ENCODE data around the gene DNAAF8.

DNA sequence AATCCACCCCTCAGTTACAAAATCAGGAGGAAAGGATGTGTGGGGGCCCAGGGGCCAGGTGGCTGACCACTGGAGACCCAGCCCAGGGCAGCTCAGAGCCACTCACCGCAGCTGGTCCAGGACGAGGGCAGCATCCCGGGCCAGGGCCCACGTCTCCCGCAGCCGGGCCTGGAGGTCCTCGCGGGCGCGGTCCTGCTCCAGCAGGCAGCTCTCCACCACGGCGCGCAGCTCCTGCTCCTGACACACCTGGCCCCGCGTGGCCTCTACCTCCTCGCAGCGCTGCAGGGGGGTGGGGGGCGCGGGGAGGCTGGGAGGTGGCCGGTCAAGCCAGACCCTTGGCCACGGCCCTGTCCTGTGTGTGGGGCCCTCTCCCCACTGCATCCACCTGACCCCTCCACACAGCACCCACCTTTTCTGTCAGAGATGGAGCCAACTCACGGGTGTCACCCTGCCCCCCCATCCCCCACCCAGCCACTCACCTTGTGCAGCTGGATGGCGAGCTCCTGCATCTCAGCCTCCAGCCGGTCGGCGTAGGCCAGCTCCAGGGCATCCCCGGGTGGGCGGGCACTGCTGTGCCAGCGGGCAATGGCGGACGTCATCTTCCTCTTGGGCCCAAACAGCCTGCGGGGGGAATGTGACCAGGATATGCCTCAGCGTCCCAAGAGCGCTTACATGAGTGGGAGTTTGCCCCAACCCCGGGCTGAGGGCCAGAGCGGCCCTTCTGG lies 35.9 kb upstream of the DNAAF8 start:
- TF ChIP-seq, protein P1, sequence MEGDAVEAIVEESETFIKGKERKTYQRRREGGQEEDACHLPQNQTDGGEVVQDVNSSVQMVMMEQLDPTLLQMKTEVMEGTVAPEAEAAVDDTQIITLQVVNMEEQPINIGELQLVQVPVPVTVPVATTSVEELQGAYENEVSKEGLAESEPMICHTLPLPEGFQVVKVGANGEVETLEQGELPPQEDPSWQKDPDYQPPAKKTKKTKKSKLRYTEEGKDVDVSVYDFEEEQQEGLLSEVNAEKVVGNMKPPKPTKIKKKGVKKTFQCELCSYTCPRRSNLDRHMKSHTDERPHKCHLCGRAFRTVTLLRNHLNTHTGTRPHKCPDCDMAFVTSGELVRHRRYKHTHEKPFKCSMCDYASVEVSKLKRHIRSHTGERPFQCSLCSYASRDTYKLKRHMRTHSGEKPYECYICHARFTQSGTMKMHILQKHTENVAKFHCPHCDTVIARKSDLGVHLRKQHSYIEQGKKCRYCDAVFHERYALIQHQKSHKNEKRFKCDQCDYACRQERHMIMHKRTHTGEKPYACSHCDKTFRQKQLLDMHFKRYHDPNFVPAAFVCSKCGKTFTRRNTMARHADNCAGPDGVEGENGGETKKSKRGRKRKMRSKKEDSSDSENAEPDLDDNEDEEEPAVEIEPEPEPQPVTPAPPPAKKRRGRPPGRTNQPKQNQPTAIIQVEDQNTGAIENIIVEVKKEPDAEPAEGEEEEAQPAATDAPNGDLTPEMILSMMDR (IDR thresholded peaks at IDR 0.05 in 8 of 11, conservative IDR thresholded peaks at IDR 0.05 in 3 of 11) = no peak
- TF ChIP-seq POLR2AphosphoS5 (IDR thresholded peaks at IDR 0.05) = peak in 2 of 3 donors; percentile 19 to 60
- no peak for TF ChIP-seq POLR2A (IDR thresholded peaks at IDR 0.05)

Measured in spleen (tissue), 7 donors.